HPDE6-E6E7 (cell line): ENCODE results near the gene GZMB.
A peak's percentile ranks its signal among the peaks of the same experiment; 100 is the strongest.
"Not testable (repeated sequence)": the region's sequence is repeated elsewhere in the genome, so short reads cannot be mapped to it uniquely, and the experiment has no call there.

Source experiments
- DNase-seq: peaks from one replicate; pipeline ENCODE4 v3.0.0; 2011; ENCODE audit warnings: missing footprints; ENCODE audit errors: extremely low spot score

GZMB gene

DNA sequence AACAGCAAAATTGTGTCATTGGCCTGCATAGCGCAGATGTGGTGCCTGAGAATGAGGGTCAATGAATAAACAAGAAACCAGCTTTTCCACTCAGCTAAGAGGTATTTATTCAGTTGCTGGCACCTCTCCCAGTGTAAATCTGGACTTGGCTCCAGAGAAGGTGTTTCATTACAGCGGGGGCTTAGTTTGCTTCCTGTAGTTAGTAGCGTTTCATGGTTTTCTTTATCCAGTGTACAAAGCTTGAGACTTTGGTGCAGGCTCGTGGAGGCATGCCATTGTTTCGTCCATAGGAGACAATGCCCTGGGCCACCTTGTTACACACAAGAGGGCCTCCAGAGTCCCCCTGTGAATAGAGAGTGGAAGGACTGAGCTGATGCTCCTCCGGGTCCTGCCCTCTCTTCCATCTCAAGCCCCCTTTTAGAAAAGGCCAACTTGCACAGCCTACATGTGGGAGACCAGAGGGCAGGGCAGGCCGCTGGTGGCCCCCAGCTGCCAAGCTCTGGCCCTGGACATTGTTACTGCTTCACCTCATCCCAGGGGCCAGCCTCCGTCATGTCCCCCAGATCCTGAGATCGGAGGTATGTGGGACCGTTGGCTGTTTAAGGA lies 3.0 kb downstream of the GZMB start:
- DNase-seq, result no peak

DNA sequence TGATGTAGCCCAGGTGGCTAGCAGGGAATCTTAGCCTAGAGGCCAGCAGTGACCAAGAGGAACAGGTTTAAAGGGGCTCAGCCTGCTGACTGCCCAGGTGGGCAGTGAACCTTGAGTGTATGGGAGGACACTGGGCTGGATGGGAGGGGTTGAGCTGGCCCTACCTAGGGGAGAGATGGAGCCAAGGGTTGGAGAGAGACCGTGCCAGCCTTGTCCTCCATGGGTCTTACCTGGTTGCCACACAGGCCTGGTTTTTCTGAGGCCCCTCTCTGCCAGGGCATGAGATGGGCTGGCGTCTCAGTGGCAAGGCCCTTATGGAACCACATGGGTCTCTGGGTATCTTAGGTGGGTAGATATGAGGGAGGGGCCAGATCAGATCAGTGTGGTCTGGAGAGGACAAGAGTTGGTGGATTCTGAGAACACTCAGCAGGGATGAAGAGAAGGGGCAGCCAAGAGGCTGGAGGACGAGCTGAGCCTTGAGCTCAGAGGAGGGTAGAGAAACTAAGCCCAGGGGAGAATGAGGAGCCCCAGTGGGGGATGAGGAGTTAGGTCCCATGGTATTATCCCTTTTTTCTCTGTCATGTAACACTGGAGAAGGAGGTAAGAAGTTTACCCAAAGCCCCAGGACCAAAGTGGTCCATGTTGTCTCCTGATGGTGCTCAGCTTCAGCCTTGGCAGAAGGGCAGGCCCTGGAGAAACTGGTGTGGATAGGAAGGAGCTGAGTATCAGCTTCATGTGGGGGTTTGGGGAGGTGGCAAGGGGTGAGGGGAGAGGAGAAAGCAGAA lies 3.7 kb downstream of the GZMB start:
- no peak for DNase-seq

DNA sequence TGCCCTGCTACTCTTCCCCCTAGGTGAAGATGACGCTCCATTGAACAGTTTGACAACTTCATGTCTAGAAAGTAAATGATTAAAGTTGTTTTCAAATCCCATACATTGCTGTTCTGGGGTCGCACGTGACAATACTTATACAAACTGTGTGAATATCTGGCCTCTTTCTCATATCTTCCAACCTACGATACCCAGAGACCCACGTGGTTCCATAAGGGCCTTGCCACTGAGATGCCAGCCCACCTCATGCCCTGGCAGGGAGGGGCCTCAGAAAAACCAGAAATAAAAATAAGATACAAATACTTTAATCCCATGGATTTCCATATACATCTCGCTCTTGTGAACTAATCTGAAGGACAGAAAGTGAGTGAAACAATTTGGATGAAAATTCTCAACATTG lies 4.5 kb downstream of the GZMB start:
- no peak for DNase-seq

DNA sequence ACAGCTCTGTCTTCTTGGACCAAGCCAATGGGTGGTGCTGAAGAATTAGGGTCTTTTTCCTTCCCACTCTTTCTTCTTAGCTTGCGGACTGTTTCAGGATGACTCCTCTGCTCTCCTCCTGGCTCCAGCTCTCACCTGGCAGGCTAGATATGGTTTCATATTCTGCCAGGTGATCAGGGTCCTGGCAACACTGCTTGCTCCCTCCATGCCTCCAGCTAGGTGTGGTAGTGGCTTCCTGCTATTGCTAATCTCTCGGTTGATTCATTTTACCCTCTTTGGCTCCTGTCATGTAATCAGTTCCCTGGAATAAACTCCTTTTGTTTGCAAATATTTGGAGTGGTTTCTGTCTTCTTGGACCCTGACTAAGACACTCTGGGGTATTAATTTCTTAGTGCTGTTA lies 20.2 kb downstream of the GZMB start:
- DNase-seq, result no peak

DNA sequence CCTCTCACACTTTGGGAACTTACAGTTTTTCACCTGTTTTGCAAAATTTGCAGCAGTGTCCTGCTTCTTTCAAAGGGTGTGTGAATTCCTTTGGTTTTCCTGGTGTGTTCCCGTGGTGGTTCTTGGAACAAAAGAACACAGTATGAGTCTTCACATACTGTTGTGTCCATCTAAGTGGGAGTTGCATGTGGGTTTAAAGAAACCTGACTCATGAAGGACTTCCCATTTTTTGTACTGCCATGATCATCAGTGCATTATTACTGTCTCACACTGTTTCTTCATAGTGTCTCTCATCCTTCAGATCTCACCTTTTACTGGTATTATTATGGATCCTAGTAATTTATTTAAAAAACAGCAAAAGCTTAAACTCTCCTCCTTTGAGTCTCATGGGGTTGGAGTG lies 20.7 kb downstream of the GZMB start:
- no peak for DNase-seq

DNA sequence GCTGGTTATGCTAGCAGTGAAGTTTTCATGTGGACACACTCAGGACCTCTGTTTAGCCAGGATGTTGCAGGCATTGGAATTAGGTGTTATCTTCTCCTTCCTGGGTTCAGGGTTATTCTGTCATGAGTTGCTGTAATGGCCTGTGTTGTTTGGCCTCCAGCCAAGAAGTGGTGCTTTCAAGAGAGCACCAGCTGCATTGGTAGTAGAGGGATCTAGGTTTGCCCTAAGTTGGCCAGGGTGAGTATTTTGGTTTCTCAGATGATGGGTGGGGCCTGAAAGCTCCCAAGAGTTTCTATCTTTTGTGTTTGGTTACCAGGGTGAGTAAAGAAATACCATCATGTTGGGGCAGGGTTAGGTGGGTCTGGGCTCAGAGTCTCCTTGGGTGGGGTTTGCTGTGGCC lies 21.8 kb downstream of the GZMB start:
- DNase-seq, result no peak

DNA sequence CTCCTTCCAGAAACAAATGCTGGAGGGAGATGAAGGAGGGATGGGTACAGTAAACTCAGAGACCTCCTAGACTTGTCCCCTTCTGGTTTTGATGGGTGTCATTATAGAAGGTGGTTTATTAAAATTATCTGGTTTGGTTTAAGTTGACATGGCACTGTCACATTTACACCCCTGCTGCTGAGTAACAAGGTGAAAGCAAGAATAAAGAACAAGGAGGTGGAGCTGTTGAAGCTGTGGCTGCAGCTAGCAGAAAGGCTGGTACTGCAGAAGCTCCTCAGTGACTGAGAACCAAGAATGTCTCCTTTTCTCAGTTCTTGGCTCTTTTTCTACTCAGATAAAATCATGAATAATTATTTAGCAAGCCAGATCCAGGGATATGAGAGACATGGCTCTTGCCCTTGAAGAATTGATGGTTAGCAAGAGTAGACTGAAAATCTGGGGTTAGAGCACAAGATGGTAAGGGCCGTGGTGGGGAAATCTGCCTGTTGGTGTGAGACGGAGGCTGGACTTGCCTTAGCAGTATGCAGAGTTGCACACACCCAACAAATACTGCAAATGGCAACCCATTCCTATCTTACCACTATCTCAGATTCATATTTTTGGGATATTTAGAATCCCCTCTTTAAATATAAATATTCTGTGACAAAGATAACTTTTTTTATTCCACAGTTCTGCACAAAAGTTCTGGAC lies 24.2 kb downstream of the GZMB start, which contains the start of gene GZMH:
Gene GZMH (minus strand): TSS at position 31 of the 690 bp plus-strand sequence. CDS start 72 bp downstream, outside the sequence.
- no peak for DNase-seq

DNA sequence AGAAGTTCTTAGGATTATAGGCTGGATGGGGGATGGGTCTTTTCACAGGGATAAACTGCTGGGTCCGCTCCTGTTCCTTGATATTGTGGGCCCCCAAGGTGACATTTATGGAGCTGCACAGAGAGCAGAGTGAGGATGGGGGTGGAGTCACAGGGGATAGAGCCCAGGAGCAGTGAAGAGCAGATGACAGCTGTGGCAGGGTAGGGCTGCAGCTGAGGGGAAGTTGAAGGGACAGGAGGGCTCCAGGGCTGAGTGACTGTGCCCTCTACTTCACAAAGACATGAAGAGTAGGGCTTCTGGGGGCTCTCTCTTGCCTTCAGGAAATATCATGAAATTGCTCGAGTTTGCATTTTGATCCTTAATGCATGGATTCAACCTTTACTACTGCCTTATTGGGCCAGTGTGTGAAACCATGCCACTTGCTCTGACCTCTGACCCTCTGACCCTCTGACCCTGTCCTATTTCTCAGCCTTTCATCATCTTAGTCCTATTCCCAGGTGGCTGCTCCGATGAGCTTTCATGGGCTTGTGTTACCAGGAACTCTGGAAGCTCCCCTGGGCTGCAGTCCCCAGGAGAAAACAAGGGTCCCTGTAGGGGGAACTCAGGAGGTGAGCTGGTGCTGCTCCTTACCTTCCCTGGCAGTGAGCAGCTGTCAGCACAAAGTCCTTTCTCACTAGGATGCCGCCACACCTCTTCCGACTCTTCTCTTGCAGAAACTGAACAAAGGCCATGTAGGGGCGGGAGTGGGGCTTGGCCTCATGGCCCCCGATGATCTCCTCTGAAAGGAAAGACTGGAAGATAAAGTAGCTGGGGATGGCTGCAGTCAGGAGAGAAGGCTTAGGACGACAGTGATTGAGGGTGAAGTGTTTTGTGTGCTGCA lies 26.1 kb downstream of the GZMB start:
- DNase-seq, result no peak

DNA sequence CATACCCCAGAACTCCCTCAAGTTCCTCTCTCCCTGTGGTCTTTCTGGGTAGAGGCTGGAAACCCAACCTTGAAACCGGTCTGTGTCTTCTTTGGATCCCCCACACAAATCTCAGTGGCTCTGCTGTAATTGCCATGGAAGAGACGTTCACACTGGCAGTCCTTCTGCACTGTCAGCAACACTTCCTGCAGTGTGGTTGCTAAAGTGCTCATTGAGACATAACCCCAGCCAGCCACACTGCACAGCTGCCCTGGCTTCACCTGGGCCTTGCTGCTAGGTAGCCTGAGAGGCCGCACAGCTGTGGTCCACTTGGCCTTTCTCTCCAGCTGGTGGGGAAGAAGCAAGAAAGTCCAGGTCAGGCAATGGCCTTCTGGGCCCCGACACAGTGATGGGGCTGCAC lies 26.9 kb downstream of the GZMB start:
- DNase-seq, result no peak

DNA sequence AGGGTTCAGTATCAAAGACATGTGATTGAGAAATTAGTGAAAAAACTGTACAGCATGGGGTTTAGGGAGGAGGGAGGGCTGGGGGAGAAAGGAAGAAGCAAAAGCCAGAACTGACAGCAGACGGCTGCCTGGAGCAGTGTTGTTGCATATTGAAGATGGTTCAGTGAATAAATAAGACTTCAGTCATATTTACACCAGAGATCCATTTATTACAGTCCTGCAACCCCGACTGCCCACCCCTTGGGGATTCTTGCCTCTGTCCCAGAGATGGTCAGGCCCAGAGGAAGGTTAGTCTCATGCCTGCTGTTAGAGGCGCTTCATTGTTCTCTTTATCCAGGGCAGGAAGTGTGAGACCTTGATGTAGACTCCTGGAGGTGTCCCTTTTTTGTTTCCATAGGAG lies 27.7 kb downstream of the GZMB start:
- DNase-seq, result no peak

DNA sequence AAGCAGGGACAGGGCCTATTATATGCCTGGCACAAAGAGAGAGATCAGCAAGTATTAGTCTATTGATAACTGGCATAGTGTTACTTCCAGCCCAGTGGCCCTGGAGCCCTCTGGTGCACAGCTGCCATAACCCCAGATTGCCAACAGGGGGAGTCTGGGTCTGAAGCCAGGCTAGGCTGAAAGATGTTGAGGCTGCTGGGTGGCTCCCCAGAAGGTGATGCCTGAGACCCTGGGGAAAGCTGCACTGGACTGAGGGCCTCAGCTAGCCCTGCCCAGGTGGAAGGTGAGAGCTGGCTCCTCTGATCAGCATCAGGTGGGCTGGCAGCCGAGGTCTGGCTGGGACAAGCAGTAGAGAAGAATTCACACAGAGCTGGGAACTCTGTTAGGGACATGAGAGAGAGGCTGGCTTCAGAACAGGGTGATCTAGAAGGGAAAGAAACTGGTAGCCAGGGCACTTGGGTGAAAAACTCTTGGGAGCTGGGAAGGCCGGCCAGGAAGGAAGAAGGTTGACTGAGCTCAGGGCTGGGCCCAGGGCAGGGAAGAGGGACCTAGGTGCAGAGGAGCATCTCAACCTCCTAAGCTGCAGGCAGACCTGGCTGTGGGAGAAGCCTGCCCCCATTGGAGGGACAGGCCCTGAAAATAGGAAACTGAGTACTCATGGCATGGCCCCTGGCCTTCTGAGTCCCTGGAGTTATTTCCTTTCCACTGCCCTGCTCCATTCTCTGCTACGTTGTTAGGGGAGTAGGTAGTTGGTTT lies 28.4 kb downstream of the GZMB start:
- peak; percentile 40 for DNase-seq

DNA sequence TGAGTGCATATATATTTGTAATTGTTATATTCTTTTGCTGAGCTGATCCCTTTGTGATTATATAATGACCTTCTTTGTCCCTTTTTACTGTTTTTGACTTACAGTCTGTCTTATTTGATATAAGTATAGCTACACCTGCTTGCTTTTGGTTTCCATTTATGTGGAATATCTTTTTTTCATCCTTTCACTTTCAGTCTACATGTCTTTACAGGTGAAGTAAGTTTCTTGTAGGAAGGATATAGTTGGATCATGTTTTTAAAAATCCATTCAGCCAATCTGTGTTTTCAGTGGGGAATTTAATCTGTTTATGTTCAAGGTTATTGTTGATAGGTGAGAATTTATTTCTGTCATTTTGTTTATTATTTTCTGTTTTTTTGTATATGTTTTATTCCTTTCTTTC lies 36.6 kb downstream of the GZMB start:
- DNase-seq, result no peak

DNA sequence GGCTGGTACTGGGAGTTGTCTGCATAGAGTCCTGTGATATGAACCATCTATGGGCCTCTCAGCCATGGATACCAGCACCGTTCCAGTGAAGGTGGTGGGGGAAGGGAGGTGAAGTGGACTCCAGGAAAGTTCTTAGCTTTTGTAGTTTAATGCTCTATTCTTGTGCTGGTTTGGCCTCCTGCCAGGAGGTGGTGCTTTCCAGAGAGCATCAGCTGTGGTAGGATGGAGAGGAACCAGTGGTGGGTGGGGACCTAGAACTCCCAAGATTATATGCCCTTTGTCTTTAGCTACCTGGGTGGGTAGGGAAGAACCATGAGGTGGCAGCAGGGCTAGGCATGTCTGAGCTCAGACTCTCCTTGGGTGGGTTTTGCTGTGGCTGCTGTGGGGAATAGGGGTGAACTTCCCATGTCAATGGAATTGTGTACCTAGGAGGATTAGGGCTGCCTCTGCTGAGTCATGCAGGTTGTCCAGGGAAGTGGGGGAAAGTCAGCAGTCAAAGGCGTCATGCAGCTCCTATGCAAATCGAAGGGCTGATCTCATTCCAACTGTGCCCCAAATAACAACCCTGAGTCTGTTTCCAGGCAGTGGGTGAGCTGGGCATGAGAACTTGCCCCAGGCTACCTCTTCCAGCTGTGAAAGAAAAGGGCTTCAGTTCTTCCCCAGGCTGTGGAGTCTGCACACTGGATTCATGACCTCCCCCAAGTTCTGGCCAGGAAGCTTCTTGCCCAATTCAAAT lies 38.7 kb downstream of the GZMB start:
- DNase-seq, result no peak

DNA sequence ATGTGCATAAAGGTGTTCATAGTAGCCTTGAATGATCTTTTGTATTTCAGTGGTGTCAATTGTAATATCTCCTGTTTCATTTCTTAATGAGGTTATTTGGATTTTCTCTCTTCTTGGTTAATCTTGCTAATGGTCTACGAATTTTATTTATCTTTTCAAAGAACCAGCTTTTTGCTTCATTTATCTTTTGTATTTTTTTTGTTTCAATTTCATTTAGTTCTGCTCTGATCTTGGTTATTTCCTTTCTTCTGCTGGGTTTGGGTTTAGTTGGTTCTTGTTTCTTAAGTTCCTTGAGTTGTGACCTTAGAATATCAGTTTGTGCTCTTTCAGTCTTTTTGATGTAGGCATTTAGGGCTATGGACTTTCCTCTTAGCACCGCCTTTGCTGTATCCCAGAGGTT lies 43.0 kb downstream of the GZMB start:
- DNase-seq, result not testable (repeated sequence)

DNA sequence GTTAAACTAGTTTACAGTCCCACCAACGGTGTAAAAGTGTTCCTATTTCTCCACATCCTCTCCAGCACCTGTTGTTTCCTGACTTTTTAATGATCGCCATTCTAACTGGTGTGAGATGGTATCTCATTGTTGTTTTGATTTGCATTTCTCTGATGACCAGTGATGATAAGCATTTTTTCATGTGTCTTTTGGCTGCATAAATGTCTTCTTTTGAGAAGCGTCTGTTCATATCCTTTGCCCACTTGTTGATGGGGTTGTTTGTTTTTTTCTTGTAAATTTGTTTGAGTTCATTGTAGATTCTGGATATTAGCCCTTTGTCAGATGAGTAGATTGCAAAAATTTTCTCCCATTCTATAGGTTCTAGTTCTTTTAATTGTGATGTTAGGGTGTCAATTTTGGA lies 49.6 kb downstream of the GZMB start:
- not testable (repeated sequence) for DNase-seq
